ENCODE measurements around the gene TMEM167A.
"Not testable (repeated sequence)": the region's sequence is repeated elsewhere in the genome, so short reads cannot be mapped to it uniquely, and the experiment has no call there.

TMEM167A gene

GRCh38 chr5:83090169-83090568 is 13.0 kb upstream of the TMEM167A start:
- DNase-seq (ENCODE audit: low read depth) = no peak

- DNase-seq (ENCODE audit: low read depth) = no peak
These were observed 7.9 kb upstream of the TMEM167A start for GRCh38 chr5:83085106-83085505.

DNA sequence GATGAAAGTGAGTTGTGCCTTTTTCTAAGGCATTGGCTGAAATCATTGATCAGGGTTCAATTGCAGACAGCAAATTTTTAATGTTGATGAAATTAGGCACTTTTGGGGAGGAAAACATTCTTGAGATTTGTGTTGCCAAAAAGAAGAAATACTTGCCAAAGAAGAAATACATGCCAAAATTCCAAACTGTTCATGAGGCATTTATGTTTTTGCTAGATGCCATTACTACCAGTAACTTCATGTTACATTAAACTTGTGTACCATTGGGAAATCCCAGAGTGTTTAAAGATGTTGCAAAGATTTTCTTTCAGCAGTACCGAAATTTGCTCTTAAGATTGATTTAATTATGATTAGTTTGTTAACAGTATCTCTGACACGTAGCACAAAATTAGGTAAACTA is 7.1 kb upstream of the TMEM167A start:
- no peak for DNase-seq (ENCODE audit: low read depth)

DNA sequence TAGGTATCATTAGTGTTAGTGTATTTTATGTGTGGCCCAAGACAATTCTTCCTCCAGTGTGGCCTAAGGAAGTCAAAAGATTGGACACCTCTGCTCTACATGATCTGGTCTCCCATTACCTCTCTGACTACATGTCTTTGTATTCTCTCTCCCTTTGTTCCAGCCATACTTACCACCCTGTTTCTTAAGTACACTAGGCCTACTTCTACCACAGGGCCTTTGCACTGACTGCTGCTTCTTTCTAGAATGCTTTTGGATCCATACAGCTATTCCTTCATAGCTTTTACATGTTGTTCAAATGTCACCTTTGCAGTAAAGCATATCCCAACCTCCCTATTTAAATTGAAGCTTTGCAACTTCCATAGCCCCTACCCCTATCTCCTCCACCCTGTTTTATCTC is 5.6 kb upstream of the TMEM167A start:
- DNase-seq (ENCODE audit: low read depth) = no peak

DNA sequence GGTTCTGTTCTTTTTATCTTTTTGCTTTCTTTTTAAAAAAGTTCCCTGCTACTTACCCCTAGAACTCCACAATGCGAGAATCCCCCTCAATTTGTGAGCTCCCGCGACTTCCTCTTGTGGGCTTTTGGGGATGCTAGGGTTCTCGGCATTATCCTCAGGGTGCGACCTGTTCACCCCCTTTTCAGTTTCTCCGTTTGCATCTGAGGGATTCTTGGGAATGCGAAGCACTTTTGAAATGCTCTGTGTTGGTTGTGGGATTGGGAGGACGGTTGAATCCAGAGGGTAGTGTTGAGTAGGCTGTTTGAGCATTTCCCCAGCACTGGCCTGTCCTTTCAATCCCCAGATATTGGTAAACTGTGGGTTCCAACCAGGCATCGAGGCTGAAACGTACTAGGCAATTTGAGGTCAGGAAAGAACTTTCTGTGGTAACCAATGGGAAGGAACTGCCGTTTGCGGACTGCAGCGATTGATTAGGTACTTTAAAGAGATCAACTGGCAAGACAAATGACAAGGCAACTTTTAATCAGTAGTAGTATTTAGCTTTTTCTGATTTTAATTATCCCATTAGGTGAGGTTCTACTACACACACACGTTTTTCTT is 568 bp upstream of the TMEM167A start:
- DNase-seq (ENCODE audit: low read depth) = no peak

GRCh38 chr5:83072966-83073365 is 4.2 kb downstream of the TMEM167A start:
- DNase-seq (ENCODE audit: low read depth) = no peak

DNA sequence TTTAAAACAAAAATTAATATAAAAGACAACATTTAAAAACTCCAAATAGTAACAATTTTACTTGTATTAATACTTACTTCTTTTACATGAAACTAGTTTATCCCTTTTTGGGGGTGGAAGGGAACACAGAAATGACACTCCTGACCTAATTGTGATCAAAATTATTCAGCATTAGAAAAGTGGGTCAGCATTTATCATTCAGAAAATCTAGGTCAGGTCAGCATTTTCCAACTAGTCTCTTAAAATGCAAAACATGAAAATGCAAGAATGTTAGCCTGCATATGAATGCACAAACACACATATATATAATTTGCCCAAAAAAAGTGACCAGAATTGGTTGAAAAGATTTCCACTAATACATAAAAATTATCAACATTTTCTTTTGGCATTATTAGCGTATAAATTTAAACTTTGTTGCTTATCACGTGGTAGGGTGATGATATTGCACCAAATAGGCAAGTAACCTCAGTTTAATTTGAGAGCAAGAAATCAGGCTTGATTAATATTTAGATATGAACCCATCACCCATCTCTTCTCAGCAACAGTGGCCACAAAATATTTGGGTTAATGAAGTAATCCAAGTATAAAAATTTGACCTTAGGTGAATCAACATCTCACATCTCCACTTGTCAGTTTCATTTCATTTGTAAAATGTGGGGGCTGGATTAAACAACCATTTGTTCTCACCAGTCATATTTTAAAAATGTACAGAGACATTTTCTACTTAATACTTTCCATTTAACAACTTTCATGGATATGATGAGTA is 5.7 kb downstream of the TMEM167A start:
- DNase-seq (ENCODE audit: low read depth) = no peak

- DNase-seq (ENCODE audit: low read depth) = no peak
These were observed 7.9 kb downstream of the TMEM167A start for GRCh38 chr5:83069096-83069799.

DNA sequence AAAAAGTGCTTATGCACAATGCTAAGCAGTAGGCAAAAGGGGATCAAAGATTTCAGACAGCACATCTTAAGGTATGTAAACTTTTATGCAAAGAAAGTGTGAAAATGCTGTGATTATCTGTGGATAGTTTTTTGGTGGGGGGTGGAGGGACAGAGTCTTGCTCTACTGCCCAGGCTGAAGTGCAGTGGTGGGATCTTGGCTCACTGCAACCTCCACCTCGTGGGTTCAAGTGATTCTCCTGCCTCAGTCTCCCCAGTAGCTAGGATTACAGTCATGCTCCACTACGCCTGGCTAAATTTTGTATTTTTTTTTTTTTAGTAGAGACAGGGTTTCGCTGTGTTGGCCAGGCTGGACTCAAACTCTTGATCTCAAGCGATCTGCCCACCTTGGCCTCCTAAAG is 9.8 kb downstream of the TMEM167A start:
- DNase-seq (ENCODE audit: low read depth) = not testable (repeated sequence)

DNA sequence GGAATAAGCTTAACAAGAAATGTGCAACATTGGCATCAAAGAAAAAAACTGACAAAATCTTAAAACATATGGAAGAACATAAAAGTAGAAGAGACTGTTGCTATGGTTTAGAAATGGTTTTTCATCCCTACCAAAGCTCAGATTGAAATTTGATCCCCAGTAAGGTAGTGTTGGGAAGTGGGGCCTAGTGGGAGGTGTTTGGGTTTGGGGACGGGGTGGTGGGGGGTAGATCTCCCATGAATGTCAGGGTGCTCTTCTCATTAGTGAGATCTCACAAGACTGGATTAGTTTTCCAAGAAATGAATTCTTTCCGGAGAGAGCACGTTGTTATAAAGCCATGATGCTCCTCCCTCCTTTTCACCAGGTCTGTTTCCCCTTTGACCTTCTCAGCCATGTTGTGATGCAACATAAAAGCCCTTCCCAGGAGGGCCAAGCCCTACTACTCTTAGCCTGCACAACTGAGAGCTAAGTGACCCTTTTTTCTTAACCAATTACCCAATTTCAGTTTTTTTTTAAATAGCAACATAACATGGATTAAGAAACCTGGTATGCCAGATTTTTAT is 10.6 kb downstream of the TMEM167A start:
- no peak for DNase-seq (ENCODE audit: low read depth)

GRCh38 chr5:83059341-83059740 is 17.9 kb downstream of the TMEM167A start:
- no peak for DNase-seq (ENCODE audit: low read depth)

DNA sequence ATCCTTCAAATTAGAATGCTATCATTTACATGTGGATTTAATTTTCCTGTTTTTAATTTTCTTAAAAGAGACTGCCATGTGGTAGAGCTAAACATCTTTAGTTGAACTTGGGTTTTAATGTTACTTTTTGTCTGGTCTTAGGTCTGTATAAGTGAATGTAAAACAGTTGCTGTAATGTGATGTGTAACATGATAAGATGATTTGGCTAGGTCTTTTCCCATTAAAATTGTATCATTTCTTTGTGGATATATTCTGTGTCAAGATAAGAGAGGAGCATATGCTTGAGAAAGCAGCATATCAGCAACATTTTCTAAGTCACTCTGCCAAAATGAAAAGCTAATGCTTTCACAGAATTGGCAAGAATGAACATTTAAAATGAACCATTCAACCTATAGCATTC is 18.5 kb downstream of the TMEM167A start:
- DNase-seq (ENCODE audit: low read depth) = no peak

- DNase-seq (ENCODE audit: low read depth) = no peak
These were observed 22.0 kb downstream of the TMEM167A start for GRCh38 chr5:83055166-83055565.

GRCh38 chr5:83050723-83051340 is 26.4 kb downstream of the TMEM167A start:
- DNase-seq (ENCODE audit: low read depth) = no peak

- no peak for DNase-seq (ENCODE audit: low read depth)
These were observed 27.8 kb downstream of the TMEM167A start for GRCh38 chr5:83049370-83049885.

GRCh38 chr5:83048811-83049210 is 28.4 kb downstream of the TMEM167A start:
- DNase-seq (ENCODE audit: low read depth) = no peak

- DNase-seq (ENCODE audit: low read depth) = no peak
These were observed 28.9 kb downstream of the TMEM167A start for GRCh38 chr5:83048277-83048676.

DNA sequence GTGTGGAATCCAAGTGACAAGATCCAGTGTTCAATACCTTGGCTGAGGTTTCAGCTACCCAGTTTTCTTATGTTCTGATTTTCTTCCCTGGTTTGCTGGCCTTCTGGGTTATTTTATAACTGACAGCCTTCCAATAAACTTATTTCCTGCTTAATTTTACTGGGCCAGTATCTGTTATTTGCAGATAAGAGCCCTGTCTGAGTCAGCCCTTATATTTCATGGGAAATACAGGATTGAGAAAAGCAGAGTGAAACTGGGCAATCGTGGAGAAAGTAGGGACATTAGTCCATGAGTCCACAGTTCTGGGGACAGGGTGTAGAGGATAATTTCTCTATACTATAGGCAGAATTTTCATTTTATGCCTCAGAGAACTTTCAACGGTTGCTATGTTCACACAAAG is 32.3 kb downstream of the TMEM167A start:
- no peak for DNase-seq (ENCODE audit: low read depth)

DNA sequence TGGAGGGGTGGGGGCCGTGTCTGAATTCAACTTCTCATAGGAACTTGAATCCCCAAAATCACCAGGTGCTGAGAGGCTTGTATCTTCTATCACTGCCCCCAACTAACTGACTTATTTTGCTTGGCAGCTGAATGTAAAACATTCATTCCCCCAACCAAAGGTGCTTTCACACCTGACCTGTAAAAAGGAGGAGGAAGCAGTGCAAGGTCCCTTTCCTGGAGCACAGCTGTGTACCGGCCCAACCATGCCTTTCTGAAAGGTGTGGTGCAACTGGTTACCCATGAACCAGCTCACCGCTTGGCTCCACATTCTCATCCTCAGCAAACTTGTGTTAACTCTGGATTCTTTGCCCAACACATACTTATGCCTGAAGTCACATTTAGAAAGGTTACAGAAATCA is 34.7 kb downstream of the TMEM167A start:
- DNase-seq (ENCODE audit: low read depth) = no peak

- DNase-seq (ENCODE audit: low read depth) = no peak
These were observed 38.3 kb downstream of the TMEM167A start for GRCh38 chr5:83038924-83039323.

GRCh38 chr5:83036991-83037575 is 40.1 kb downstream of the TMEM167A start:
- DNase-seq (ENCODE audit: low read depth) = no peak
